ENCODE measurements around the gene KIAA0586. TPM values are rescaled to one million over a fixed set of nuclear protein-coding genes. Genes with fewer than 3 reads are reported as not detected.

KIAA0586 gene
- polyA plus RNA-seq, 1 experiment: 24.6 TPM

- Histone ChIP-seq H3K27me3 (ENCODE audit: control insufficient read depth, insufficient read depth, low read length) (no peaks in the 10 kb centered on the region), H3K9me3 (ENCODE audit: control insufficient read depth, insufficient read depth, low read length) (no peaks in the 10 kb centered on the region), H3K4me3 (ENCODE audit: low read depth, low read length) (no peak overlapping the region), H3K27ac (ENCODE audit: low read depth, low read length) (no peak overlapping the region)
- no peak for TF ChIP-seq CTCF (IDR thresholded peaks at IDR 0.05; ENCODE audit: low read depth, low read length)
- ChIA-PET POLR2A (no interaction called here), CTCF (interaction anchor here (0.6 kb wide), 1 partner anchor 24 kb away, joined by 3 read pairs; no protein-coding TSS in a partner anchor)
- DNase-seq (ENCODE audit: low read depth, low spot score): no peak
Measured at GRCh38 chr14:58563978-58564377, 136.5 kb downstream of the KIAA0586 start.

GRCh38 chr14:58565832-58566231, 138.3 kb downstream of the KIAA0586 start:
- no peak for TF ChIP-seq CTCF (IDR thresholded peaks at IDR 0.05; ENCODE audit: low read depth, low read length)
- CTCF ChIA-PET: no interaction called here
- no peak for DNase-seq (ENCODE audit: low read depth, low spot score)
- POLR2A ChIA-PET: no interaction called here
- Histone ChIP-seq H3K4me3 (ENCODE audit: low read depth, low read length) (no peak overlapping the region), H3K9me3 (ENCODE audit: control insufficient read depth, insufficient read depth, low read length) (no peaks in the 10 kb centered on the region), H3K27ac (ENCODE audit: low read depth, low read length) (no peak overlapping the region), H3K27me3 (ENCODE audit: control insufficient read depth, insufficient read depth, low read length) (no peaks in the 10 kb centered on the region)

GRCh38 chr14:58566979-58567378, 139.5 kb downstream of the KIAA0586 start:
- CTCF ChIA-PET: no interaction called here
- DNase-seq (ENCODE audit: low read depth, low spot score): no peak

GRCh38 chr14:58568322-58568721, 140.8 kb downstream of the KIAA0586 start:
- CTCF ChIA-PET: interaction anchor here (1.3 kb wide), 1 partner anchor 16 kb away, joined by 3 read pairs; no protein-coding TSS in a partner anchor
- Histone ChIP-seq H3K4me3 (ENCODE audit: low read depth, low read length) (no peak overlapping the region), H3K9me3 (ENCODE audit: control insufficient read depth, insufficient read depth, low read length) (no peaks in the 10 kb centered on the region), H3K27ac (ENCODE audit: low read depth, low read length) (no peak overlapping the region), H3K27me3 (ENCODE audit: control insufficient read depth, insufficient read depth, low read length) (no peaks in the 10 kb centered on the region)
- DNase-seq (ENCODE audit: low read depth, low spot score): no peak
- no peak for TF ChIP-seq CTCF (IDR thresholded peaks at IDR 0.05; ENCODE audit: low read depth, low read length)
- POLR2A ChIA-PET: no interaction called here

More at GRCh38 chr14:58566979-58567378, 139.5 kb downstream of the KIAA0586 start:
- TF ChIP-seq CTCF (IDR thresholded peaks at IDR 0.05; ENCODE audit: low read depth, low read length): no peak
- POLR2A ChIA-PET: no interaction called here
- no peak overlapping the region for H3K4me3 ChIP-seq (ENCODE audit: low read depth, low read length)
- no peaks in the 10 kb centered on the region for H3K9me3 ChIP-seq (ENCODE audit: control insufficient read depth, insufficient read depth, low read length)
- no peaks in the 10 kb centered on the region for H3K27me3 ChIP-seq (ENCODE audit: control insufficient read depth, insufficient read depth, low read length)
- no peak overlapping the region for H3K27ac ChIP-seq (ENCODE audit: low read depth, low read length)

- TF ChIP-seq CTCF (IDR thresholded peaks at IDR 0.05; ENCODE audit: low read depth, low read length): no peak
- CTCF ChIA-PET: interaction anchor here (0.7 to 1.3 kb wide), 3 partner anchors 29 to 70 kb away, joined by 3 to 4 read pairs (median 3); no protein-coding TSS in a partner anchor
- H3K9me3 ChIP-seq (ENCODE audit: control insufficient read depth, insufficient read depth, low read length): no peaks in the 10 kb centered on the region
- H3K27ac ChIP-seq (ENCODE audit: low read depth, low read length): no peak overlapping the region
- POLR2A ChIA-PET: no interaction called here
- no peak overlapping the region for H3K4me3 ChIP-seq (ENCODE audit: low read depth, low read length)
- H3K27me3 ChIP-seq (ENCODE audit: control insufficient read depth, insufficient read depth, low read length): peaks cover 9% of the 10 kb centered on the region
- no peak for DNase-seq (ENCODE audit: low read depth, low spot score)
Measured at GRCh38 chr14:58571256-58571655, 143.7 kb downstream of the KIAA0586 start.

All from AG04450 (cell line).